Suppressor macrophage (primary cell): ENCODE results near the gene NKAIN2.

ENCODE experiments used
- DNase-seq, 4 experiments: peaks; one replicate each; pipeline ENCODE4 v3.0.0-alpha.2; 2020 to 2022

The NKAIN2 gene

DNA sequence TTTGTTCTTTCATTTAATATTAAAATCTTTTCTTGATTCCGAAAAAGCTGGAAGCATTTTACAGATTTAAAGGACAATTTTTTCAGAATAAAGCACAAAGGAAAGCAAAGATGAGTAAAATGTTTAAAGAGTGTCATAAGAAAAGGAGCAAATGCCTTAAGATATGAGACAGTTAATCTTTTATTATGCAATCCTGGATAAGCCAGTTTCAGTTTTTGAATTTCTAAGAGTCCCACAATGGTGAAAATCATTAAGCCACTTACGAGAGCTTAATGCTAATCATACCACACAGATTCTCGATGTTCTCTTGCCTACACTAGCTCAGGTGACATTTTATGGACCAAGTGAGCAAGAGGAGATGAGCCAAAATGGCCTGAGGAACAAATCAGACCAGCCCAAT lies 1054.9 kb downstream of the NKAIN2 start:
- DNase-seq: no peak

DNA sequence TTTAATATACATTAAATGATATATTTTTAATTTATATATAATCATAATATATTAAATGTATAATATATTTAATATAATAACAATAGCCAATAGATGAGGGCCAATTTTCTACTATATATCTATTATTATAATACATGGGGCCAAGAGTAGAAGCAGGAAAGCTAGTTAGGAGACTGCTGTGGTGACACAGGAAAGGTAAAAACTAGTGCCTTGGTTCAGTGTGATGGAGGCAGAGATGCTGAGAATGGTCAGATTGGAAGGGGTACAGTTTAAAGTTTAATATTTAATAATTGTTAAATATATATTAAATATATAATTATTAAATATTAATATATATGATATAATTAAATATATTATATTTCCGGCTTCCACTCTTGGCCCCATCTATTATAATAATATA lies 1055.7 kb downstream of the NKAIN2 start:
- no peak for DNase-seq

DNA sequence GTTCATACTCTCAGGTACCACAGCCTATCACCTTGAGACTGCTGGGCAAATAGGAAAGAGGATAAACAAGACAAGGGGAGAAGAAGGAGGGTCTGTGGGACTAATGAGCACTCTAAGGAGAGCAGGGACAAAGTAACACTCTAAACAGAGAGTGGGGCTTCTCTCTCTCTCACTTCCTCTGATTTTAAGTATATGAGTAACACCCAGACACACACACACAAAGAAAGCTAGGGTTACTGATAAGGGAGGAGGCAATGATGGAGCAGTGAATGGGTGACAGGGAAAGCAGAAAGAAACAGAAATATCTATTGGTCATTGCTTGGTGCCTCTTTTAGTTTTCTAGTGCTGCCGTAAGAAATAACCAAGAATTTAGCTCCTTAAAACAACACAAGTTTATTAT lies 1062.4 kb downstream of the NKAIN2 start:
- no peak for DNase-seq

DNA sequence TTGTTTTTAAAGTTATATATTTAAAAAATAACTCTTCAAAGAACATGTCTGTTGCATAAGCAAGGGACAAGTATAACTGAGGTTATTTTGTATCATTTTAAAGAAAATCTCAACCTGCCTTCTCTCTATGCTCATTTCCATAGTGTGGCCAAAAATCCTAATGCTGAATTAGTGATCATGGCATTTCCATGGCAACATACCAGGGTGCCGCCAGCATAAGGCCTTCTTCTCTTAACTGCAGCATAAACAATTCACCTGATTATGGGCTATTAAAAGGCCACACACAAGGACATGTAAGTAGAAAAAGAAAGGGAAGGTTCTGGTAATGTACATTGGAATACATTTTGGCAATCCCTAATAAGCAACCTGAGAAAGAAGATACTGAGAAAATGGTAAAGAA lies 1063.5 kb downstream of the NKAIN2 start:
- DNase-seq: no peak

DNA sequence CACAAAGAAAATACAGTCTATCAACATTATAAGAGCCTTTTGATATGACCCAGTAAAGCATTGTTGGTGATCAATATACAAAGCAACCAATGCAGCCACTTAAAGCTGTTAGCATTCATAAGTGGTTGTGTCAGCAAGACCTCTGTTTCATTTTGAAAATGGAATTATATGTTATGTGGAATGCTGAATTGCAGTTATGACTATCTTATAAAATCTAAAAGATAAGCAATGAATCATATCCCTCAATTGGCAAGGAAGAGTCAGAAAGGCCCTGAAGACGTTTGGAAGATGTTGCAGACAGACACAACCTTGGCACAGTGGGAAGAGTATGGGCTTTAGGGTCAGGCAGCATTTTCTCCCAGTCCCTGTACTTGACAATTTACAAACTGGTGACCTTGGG lies 1064.8 kb downstream of the NKAIN2 start:
- DNase-seq: no peak

DNA sequence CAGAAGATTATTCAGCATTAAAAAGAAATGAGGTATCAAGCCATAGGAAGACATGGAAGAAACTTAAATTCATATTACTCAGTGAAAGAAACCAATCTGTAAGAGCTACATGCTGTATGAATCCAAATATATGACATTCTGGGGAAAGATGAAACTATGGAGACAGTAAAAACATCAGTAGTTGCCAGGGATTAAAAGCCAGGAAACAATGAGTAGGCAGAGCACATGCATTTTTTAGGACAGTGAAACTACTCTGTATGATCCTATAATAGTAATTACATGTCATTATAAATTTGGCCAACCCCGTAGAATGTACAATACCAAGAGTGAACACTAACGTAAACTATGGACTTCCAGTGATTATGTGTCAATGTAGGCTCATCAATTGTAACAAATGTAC lies 1065.8 kb downstream of the NKAIN2 start:
- DNase-seq: no peak

DNA sequence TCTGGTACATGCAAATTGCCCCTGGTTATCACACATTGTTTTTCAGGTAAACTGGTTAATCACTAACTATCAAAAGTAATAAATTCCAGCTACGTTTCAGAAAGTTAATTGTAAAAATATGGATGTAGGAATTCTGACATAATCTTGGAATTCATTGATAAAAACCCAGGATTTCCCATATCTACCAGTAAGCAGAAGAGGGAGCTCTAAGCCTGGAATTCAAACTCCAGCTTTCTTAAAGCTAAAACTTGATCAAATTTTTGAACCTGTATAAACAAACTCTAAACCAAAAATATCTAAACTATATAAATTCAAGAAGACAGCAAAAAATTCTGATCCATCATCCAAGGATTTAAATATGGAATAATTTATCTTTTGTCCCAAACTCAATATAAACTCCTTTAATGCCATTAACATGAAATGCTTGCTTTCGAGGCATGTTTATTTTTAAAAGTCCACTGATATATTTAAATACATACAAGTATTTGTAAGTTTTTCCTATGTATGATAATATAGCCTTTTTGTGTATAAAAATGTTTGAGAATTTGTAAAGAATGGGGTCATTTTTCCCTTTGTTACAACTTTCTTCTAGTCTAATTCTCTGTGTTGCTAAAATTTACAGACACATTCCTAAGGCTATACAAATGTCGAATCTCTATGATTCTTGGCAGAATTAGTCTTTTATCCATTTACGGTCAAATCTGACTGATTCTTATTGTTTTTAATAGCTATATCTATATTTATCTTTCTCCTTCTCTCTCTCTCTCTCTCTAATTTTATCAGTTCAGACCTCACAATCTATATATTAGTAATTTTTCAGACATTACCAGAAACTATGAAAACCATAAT lies 1067.2 kb downstream of the NKAIN2 start:
- DNase-seq: peak; percentile 20 to 61 (median 50)

DNA sequence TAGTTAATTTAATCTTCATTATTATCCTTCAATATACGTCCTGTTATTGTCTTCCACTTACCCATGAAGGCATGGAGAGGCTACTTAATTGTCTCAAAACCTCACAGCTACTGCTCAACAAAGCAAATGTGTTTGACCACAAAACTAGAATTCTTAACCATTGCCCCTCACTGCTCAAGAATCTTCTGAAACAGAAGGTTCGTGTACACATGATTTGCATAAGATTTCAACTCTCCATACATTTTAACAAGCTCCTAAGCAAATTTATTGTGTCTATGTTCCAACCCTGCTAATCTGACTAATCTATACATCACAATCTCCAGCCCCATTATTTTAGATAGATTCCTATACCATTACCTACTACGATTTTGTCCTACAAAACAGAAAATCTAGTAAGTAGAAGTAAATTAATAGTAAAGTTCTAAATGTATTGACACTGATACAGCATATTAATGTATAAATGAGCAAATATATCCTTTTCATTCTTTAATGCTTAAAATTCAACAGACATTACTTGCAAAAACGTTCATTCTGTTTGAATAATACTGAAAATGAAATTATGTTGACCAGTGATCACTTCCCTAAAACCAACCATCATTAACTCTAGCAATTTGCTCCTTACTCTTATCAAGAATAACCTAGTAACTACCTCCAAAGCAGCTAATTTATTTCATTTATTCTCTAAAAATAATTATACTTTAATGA lies 1068.8 kb downstream of the NKAIN2 start:
- DNase-seq: no peak

DNA sequence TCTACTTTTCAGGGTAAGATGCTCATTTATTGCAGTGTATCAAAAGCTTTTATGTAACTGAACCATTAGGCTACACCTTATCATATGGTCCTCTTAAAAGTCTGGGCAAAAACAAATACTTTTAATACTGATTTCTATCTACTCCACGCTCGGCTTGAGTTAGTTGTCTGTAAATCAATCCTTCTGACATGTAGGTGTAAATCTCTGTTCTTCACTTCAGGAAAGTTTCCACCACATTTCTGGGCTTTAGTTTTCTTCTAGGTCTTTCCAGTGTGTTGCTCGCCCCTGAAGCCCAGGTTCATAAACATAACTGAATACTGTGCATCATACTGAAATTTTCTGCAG lies 1069.4 kb downstream of the NKAIN2 start:
- DNase-seq: no peak
